Upper lobe of left lung (tissue), 6 donors: ENCODE results near the gene ROBO3. TPM values are rescaled to one million over a fixed set of nuclear protein-coding genes. Genes with fewer than 3 reads are reported as not detected.

Experiments
- ATAC-seq, 2 donors: fragments of 200-7000 bp; cut with Tn5 transposase; one replicate each; pipeline ENCODE4 v1.9.1; 2022; ENCODE audit warnings: mild to moderate bottlenecking in 2 of 2, moderate library complexity in 2 of 2; ENCODE audit not compliant: low FRiP score in 2 of 2
- DNase-seq, 2 donors: peaks; one replicate each; pipeline ENCODE4 v3.0.0-alpha.2; 2019 to 2020
- H3K27ac ChIP-seq, 4 donors: fragments of 200-600 bp; sonication (generic); one replicate each; pipeline ENCODE4 v1.5.1; 2016 to 2019
- H3K27me3 ChIP-seq, 4 donors: fragments of 200-600 bp; sonication (generic); one replicate each; pipeline ENCODE4 v1.5.1; 2017 to 2019
- H3K36me3 ChIP-seq, 4 donors: fragments of 200-600 bp; sonication (generic); one replicate each; pipeline ENCODE4 v1.5.1; 2016 to 2019
- H3K4me1 ChIP-seq, 4 donors: fragments of 200-600 bp; sonication (generic); one replicate each; pipeline ENCODE4 v1.5.1; 2018 to 2019
- H3K4me3 ChIP-seq, 4 donors: fragments of 200-600 bp; sonication (generic); one replicate each; pipeline ENCODE4 v1.5.1; 2017 to 2019; ENCODE audit warnings: mild to moderate bottlenecking in 2 of 4, moderate library complexity in 1 of 4
- H3K9me3 ChIP-seq, 4 donors: fragments of 200-600 bp; sonication (generic); one replicate each; pipeline ENCODE4 v1.5.1; 2018 to 2019
- CTCF ChIP-seq, 6 experiments: fragments of 450-650 bp in 4 of 6; fragments of 200-600 bp in 2 of 6; sonication (generic) in 2 of 6; IDR thresholded peaks; one replicate each; pipeline ENCODE4 v1.5.1; 2016 to 2019; ENCODE audit warnings: antibody characterized with exemption in 6 of 6
- EP300 ChIP-seq, 4 donors: sonication (generic); formaldehyde crosslinking; IDR thresholded peaks; one replicate each; pipeline ENCODE4 v1.5.1; 2017; ENCODE audit warnings: antibody characterized with exemption in 4 of 4, control low read depth in 2 of 4
- POLR2A ChIP-seq, 4 donors: fragments of 450-650 bp; IDR thresholded peaks; one replicate each; pipeline ENCODE4 v1.5.1; 2016 to 2017; ENCODE audit warnings: antibody characterized with exemption in 4 of 4, mild to moderate bottlenecking in 2 of 4
- POLR2AphosphoS5 ChIP-seq, 2 donors: sonication (generic); formaldehyde crosslinking; IDR thresholded peaks; one replicate each; pipeline ENCODE4 v1.5.1; 2017; ENCODE audit warnings: antibody characterized with exemption in 2 of 2
- WGBS, 2 donors: methylation state at CpG; one replicate each; pipeline ENCODE4 v1.1.5; 2017 to 2018; 5-methylcytosine and 5-hydroxymethylcytosine counted together
- total RNA-seq, 6 donors: library from RNA; depleted of rRNA in 4 of 6; stranded (reverse); fragments of >200 nt in 4 of 6; gene quantifications; one replicate each; pipeline versions ENCODE4 v1.1.0 to v1.2.1, GENCODE V29; 2016 to 2021
- donor health status: DM: no; HTN: no; CAD: no; lungs with moderate emphysema.
- donor health status: DM: no; HTN: yes; CAD: no; lungs with severe emphysema.

ROBO3 gene
- total RNA-seq, 6 donors from 2014 or later: 6.4 to 40.9 (median 7.5) TPM

- WGBS, 2 donors: 54 to 69% methylated on average over 7 of the region's 7 CpGs
- no peaks in the 10 kb centered on the region for H3K9me3 ChIP-seq
- TF ChIP-seq POLR2AphosphoS5 (IDR thresholded peaks at IDR 0.05) (no peak), POLR2A (IDR thresholded peaks at IDR 0.05) (no peak), EP300 (IDR thresholded peaks at IDR 0.05) (no peak), CTCF (IDR thresholded peaks at IDR 0.05) (no peak)
- H3K4me3 ChIP-seq: no peak overlapping the region
- H3K27ac ChIP-seq: no peak overlapping the region
- no peak for ATAC-seq
- H3K27me3 ChIP-seq: peaks cover 2 to 48% (median 31%) of the 10 kb centered on the region in 4 donors
- no peaks in the 10 kb centered on the region for H3K36me3 ChIP-seq
- DNase-seq: no peak
- peaks cover 31 to 39% (median 34%) of the 10 kb centered on the region in 4 donors for H3K4me1 ChIP-seq
Observed at GRCh38 chr11:124870430-124870829, 5.2 kb downstream of the ROBO3 start.

DNA sequence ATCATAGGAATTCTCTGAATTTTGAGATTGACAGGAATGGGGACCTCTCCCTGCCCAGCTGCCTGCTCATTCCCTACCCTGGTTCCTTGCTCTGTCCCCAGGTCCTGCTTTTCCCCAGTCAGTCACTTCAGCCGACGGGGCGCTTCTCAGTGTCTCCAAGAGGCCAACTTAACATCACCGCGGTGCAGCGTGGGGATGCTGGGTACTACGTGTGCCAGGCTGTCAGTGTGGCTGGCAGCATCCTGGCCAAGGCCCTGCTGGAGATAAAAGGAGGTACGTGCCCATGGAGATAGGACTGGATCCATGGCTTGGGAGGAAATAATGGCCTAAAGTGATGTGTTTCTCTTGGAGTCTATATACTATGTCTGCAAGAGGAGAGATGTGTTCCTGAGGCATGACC is 7.0 kb downstream of the ROBO3 start:
- Histone ChIP-seq H3K4me3 (no peak overlapping the region), H3K9me3 (no peaks in the 10 kb centered on the region), H3K27me3 (peaks cover 0 to 29% (median 16%) of the 10 kb centered on the region in 4 donors), H3K4me1 (peaks cover 26 to 37% (median 30%) of the 10 kb centered on the region in 4 donors), H3K27ac (no peak overlapping the region), H3K36me3 (no peaks in the 10 kb centered on the region)
- ATAC-seq: no peak
- DNase-seq: no peak
- 39 to 67% methylated on average over 8 of the region's 8 CpGs for WGBS, 2 donors
- no peak for TF ChIP-seq EP300 (IDR thresholded peaks at IDR 0.05)

DNA sequence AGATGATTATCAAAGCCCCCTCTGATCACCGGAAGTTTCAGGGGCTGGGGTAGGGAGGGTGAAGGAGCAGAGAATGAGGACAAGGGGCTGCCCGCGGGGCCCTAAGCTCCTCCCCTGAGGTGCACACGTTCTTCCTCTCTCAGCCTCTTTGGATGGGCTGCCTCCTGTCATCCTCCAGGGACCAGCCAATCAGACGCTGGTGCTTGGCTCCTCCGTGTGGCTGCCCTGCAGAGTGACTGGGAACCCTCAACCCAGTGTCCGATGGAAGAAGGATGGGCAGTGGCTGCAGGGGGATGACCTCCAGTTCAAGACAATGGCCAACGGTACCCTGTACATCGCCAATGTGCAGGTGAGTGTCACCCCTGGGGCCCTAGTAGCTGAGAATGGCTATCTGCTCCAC is 7.5 kb downstream of the ROBO3 start:
- no peak for DNase-seq
- no peaks in the 10 kb centered on the region for H3K9me3 ChIP-seq
- H3K4me3 ChIP-seq: no peak overlapping the region
- no peak for ATAC-seq
- H3K27me3 ChIP-seq: peaks cover 0 to 27% (median 16%) of the 10 kb centered on the region in 4 donors
- peaks cover 27 to 36% (median 29%) of the 10 kb centered on the region in 4 donors for H3K4me1 ChIP-seq
- TF ChIP-seq CTCF (IDR thresholded peaks at IDR 0.05) (no peak), POLR2A (IDR thresholded peaks at IDR 0.05) (no peak), EP300 (IDR thresholded peaks at IDR 0.05) (no peak), POLR2AphosphoS5 (IDR thresholded peaks at IDR 0.05) (no peak)
- H3K36me3 ChIP-seq: no peaks in the 10 kb centered on the region
- WGBS, 2 donors: 29 to 30% methylated on average over 9 of the region's 9 CpGs
- no peak overlapping the region for H3K27ac ChIP-seq

DNA sequence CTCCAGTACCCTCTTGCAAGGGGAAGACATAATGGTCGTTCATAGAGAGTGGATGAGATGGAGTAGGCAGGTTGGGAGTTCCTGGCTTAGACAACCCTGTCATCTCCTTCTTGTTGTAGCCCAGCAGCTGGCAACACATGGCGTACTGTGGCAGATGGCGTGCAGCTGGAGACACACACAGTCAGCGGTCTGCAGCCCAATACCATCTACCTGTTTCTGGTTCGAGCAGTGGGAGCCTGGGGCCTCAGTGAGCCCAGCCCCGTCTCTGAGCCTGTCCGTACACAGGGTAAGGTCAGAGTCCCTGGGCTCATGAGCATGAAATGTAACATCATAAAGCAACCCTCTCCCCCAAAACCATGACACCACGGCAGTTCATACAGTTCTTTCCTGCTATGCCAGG is 8.7 kb downstream of the ROBO3 start:
- H3K27ac ChIP-seq: no peak overlapping the region
- H3K27me3 ChIP-seq: peaks cover 0 to 17% (median 6%) of the 10 kb centered on the region in 4 donors
- peaks cover 21 to 33% (median 23%) of the 10 kb centered on the region in 4 donors for H3K4me1 ChIP-seq
- TF ChIP-seq CTCF (IDR thresholded peaks at IDR 0.05) (no peak), EP300 (IDR thresholded peaks at IDR 0.05) (no peak), POLR2A (IDR thresholded peaks at IDR 0.05) (no peak), POLR2AphosphoS5 (IDR thresholded peaks at IDR 0.05) (no peak)
- no peaks in the 10 kb centered on the region for H3K9me3 ChIP-seq
- H3K36me3 ChIP-seq: no peaks in the 10 kb centered on the region
- DNase-seq (peak in 1 of 2 donors; percentile 18), ATAC-seq (no peak)
- 83 to 100% methylated on average over 4 to 8 of the region's 8 CpGs for whole genome bisulfite sequencing, 2 donors
- no peak overlapping the region for H3K4me3 ChIP-seq

- H3K27ac ChIP-seq: no peak overlapping the region
- H3K9me3 ChIP-seq: no peaks in the 10 kb centered on the region
- ATAC-seq: no peak
- no peak overlapping the region for H3K4me3 ChIP-seq
- H3K36me3 ChIP-seq: no peaks in the 10 kb centered on the region
- peaks cover 16 to 28% (median 22%) of the 10 kb centered on the region in 4 donors for H3K4me1 ChIP-seq
- no peak for DNase-seq
- TF ChIP-seq POLR2AphosphoS5 (IDR thresholded peaks at IDR 0.05): no peak
- TF ChIP-seq EP300 (IDR thresholded peaks at IDR 0.05): no peak
- TF ChIP-seq POLR2A (IDR thresholded peaks at IDR 0.05): no peak
- no peak for TF ChIP-seq CTCF (IDR thresholded peaks at IDR 0.05)
- peaks cover 0 to 11% (median 3%) of the 10 kb centered on the region in 4 donors for H3K27me3 ChIP-seq
- WGBS, 2 donors: 79 to 91% methylated on average over 5 to 7 of the region's 7 CpGs
Observed at GRCh38 chr11:124874571-124875255, 9.5 kb downstream of the ROBO3 start.
